ENCODE data around the gene LRRC8D.

Gene LRRC8D

DNA sequence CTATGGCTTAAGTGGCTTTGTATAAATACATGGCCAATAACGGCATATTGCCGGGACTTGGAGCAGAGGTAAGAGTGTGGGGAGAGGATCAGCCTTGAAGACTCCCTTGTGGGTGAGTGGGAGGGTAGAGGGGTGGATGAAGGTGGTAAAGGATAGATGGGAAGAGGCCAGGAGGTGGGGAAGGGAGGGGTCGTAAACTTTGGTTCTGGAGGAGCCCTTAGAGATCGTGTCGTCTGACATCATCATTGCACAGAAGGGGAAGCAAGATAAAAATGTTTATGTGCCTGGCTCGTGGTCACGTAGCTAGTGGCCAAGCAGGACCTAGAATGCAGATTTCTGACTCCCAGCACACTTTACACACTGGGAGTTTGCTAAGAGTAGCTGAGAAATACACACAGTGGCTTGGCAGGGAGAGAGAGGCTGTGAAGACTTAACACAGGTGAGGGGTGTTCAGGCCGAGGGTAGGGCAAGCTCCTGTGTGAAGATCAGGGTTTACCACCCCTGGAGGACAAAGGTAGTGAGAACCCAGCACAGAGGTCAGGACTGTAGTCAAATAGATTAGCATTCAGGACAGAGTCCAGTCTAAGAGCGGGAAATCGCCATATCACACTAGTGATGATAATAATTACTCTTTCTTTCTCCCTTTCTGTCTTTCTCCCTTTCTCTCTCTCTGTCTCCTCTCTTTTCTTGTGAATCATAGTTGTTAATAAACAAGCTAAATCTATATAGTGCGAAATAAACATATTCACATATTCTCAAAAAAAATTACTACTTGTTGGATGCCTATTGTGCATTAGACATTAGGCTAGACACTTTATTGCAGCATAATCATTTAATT, 75.5 kb downstream of the LRRC8D start:
- DNase-seq (ENCODE audit: insufficient read length, low spot score), result no peak
- no peak for FAIRE-seq
- TF ChIP-seq, protein P1, sequence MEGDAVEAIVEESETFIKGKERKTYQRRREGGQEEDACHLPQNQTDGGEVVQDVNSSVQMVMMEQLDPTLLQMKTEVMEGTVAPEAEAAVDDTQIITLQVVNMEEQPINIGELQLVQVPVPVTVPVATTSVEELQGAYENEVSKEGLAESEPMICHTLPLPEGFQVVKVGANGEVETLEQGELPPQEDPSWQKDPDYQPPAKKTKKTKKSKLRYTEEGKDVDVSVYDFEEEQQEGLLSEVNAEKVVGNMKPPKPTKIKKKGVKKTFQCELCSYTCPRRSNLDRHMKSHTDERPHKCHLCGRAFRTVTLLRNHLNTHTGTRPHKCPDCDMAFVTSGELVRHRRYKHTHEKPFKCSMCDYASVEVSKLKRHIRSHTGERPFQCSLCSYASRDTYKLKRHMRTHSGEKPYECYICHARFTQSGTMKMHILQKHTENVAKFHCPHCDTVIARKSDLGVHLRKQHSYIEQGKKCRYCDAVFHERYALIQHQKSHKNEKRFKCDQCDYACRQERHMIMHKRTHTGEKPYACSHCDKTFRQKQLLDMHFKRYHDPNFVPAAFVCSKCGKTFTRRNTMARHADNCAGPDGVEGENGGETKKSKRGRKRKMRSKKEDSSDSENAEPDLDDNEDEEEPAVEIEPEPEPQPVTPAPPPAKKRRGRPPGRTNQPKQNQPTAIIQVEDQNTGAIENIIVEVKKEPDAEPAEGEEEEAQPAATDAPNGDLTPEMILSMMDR (IDR thresholded peaks at IDR 0.05; ENCODE audit: insufficient read depth, missing control alignments), result no peak

DNA sequence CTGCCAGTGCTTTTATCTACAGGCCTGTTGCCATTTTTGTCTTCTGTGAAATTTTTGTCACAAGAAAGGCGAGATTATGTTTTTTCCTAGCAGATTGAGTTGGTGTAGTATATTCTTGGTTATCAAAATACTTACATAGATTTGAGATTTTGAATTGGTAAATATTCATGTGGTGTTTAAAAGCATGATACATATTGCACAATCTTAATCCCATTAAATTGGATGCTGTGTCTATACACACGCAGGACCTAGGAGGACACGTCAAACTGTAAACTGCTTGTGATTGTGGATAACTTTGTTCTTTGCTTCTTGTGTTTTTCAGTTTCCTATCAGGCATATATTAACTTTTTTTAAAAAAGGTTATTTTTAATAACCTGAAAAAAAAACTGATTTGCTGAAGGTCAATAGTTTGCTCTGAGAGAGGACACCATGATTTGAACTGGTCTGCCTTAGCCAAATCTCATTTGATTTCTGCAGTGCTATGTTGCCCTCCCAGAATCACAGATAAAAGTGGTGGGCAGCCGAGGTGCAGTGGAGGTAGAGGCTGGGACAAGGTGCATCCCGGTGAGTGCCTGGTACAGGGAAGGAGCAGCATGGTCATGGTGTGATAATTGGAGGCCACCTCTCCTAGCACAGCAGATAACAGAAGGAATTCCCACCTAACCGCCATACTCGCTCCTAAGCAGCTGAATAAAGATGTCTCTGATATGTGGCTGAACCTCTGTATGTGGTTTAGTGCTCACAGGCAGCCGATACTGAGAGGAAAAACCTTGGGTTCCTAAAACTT, 76.7 kb downstream of the LRRC8D start:
- TF ChIP-seq, protein P1 (IDR thresholded peaks at IDR 0.05; ENCODE audit: insufficient read depth, missing control alignments), result no peak
- FAIRE-seq, result no peak
- no peak for DNase-seq (ENCODE audit: insufficient read length, low spot score)

DNA sequence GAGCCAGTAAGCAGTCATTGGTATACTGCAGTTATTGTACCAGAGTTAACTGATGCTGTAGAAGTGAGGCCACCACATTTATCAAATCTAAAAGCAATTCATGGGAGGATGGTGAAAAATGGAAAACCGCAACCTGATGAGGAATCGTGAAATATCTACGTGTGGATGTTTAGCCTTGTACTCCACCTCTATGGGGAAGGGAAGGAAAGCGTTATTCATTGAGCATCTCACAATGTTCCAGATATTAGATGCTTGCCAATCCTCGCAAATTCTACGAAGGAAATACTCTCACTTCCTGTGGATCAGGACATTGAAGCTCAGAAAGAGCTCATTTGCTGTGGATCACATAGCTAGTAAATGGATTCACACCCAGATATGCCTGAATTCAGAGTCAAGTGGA, 77.3 kb downstream of the LRRC8D start:
- FAIRE-seq, result no peak
- TF ChIP-seq, protein P1 (IDR thresholded peaks at IDR 0.05; ENCODE audit: insufficient read depth, missing control alignments), result no peak
- no peak for DNase-seq (ENCODE audit: insufficient read length, low spot score)

DNA sequence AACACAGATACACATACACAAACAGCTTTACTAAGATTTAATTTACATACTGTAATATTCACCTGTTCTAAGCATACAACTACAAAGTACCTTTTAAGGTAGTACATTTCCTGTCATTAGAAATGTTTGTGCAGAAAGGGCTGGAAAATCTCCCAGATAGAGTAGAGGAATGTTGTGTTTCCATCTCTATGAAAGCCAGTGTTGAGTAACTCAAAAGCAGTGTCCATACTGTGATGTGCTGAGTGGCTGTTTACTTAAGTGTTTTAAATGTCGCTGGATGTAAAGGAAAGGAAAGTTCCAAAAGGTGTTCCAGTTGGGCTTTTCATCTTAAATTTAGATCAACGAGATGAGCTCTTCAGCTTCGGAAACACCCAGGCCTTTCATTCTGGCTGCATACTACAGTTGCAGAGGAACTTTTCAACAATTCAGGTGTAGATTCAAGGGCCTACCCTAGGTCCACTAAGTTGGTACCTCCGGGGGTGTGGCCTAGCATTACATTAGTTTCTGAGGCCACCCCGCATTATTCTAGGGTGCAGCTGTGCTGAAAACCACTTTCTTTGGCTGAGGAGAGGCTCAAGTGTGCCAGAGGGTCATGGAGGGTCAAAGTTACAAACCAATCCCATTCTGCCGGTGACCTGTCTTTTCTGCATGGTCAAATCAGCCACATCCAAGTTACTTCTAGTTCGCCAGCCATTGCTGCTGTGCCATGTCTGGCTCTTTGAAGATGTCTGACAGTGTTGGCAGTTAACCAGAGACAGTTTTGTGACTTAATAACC, 78.1 kb downstream of the LRRC8D start:
- no peak for FAIRE-seq
- TF ChIP-seq, protein P1 (IDR thresholded peaks at IDR 0.05; ENCODE audit: insufficient read depth, missing control alignments), result no peak
- no peak for DNase-seq (ENCODE audit: insufficient read length, low spot score)

DNA sequence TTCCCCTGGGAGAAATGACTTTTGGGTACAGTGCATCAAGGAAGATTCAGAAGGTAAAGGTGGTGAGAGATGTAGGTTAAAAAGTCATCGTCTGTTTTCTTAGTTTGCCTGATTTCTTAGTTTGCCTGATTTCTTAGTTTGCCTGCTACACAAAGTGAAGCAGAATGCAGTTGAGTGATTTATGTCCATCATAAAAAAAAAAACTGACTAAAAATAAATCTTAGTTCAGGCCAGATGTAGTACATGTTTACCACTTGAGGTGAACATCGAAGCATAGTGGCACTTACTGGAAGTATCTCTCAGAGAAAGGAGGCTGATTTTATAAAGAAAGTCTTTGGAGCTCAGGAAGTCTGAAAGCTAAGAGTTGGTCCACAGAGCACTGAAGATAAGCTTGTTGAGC, 79.5 kb downstream of the LRRC8D start:
- TF ChIP-seq, protein P1 (IDR thresholded peaks at IDR 0.05; ENCODE audit: insufficient read depth, missing control alignments), result no peak
- FAIRE-seq (no peak), DNase-seq (ENCODE audit: insufficient read length, low spot score) (no peak)

DNA sequence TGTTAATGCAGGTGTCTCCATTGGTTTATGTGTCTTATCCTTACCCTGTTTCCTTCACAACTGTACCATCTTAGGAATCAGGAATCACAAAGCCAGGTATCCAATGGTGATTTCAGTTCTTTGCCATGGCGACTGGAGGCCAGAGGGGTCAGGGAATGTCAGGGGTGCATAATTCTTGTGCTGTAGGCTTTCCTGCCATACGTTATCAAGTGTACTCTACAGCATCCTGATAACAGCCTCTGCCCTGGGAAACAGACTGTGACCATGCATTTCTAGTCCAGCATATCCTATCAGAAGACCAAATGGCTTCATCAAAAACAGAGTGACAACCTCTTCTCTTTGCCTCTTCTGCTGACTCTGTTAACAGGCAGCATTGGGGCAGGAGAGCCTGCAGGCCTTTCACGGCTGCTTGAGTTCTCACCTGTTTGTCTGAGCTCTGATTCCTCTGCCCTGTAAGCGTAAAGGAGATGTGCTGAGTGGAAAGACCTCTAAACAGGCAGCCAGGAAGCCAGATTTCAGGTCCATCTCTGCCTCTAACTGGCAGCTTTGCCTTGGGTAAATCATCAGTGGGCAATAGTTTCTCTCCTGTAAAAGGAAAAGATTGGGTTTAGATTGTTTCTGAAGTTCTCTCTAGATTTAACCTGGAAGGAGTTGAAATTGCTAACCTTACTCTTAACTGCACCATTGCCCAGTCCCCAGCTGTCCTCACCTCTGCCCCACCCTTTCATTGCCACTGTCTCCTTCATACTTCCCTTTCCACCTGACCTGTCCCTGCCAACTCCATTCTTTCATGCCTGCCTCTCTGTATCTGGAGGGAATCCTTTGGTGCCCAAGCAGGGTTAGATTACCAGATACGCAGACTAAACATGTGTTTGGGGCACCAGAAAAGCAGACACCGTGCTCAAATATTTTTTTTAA, 80.2 kb downstream of the LRRC8D start:
- no peak for FAIRE-seq
- no peak for DNase-seq (ENCODE audit: insufficient read length, low spot score)
- TF ChIP-seq, protein P1 (IDR thresholded peaks at IDR 0.05; ENCODE audit: insufficient read depth, missing control alignments), result no peak
